Measurements from ENCODE around the gene SLIT3. TPM values are rescaled to one million over a fixed set of nuclear protein-coding genes. Genes with fewer than 3 reads are reported as not detected.

The SLIT3 gene
- total and polyA plus RNA-seq, 9 of the 15 experiments (the other 6 are each of a cell fraction or from before 2014, with no cell fraction given), result 0.01 to 0.04 TPM; not detected in 7

- TF ChIP-seq, protein P1, sequence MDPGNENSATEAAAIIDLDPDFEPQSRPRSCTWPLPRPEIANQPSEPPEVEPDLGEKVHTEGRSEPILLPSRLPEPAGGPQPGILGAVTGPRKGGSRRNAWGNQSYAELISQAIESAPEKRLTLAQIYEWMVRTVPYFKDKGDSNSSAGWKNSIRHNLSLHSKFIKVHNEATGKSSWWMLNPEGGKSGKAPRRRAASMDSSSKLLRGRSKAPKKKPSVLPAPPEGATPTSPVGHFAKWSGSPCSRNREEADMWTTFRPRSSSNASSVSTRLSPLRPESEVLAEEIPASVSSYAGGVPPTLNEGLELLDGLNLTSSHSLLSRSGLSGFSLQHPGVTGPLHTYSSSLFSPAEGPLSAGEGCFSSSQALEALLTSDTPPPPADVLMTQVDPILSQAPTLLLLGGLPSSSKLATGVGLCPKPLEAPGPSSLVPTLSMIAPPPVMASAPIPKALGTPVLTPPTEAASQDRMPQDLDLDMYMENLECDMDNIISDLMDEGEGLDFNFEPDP (CRISPR knock-in tag; IDR thresholded peaks at IDR 0.05), result no peak
- TF ChIP-seq NUFIP1 (IDR thresholded peaks at IDR 0.05; ENCODE audit: partially characterized antibody) (no peak), CBFA2T3 (IDR thresholded peaks at IDR 0.05) (peak; percentile 75), MBD1 (CRISPR knock-in tag; IDR thresholded peaks at IDR 0.05) (no peak), ZKSCAN1 (IDR thresholded peaks at IDR 0.05; ENCODE audit: low read depth, low read length) (no peak), ZNF134 (CRISPR knock-in tag; conservative IDR thresholded peaks at IDR 0.05) (no peak), PYGO2 (tag; IDR thresholded peaks at IDR 0.05) (no peak), NCOR1 (IDR thresholded peaks at IDR 0.05) (peak; percentile 39), CHD7 (IDR thresholded peaks at IDR 0.05; ENCODE audit: low read depth, low read length) (no peak), ETV6 (IDR thresholded peaks at IDR 0.05; ENCODE audit: borderline replicate concordance in 1 of 2, low read depth in 2 of 2, low read length in 1 of 2) (no peak), ETV6 (CRISPR knock-in tag; IDR thresholded peaks at IDR 0.05; ENCODE audit: borderline replicate concordance) (no peak)
- TF ChIP-seq, protein P2, sequence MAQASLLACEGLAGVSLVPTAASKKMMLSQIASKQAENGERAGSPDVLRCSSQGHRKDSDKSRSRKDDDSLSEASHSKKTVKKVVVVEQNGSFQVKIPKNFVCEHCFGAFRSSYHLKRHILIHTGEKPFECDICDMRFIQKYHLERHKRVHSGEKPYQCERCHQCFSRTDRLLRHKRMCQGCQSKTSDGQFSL (CRISPR knock-in tag; IDR thresholded peaks at IDR 0.05), result no peak
- TF ChIP-seq, protein P2 (tag; IDR thresholded peaks at IDR 0.05), result no peak
Measured at GRCh38 chr5:168693297-168693696, 607.6 kb downstream of the SLIT3 start (continued).
